HepG2 (cell line): Measurements from ENCODE around the gene NKD2.

ENCODE experiments used
- BRCA1 ChIP-seq: sonication (generic); formaldehyde crosslinking; IDR thresholded peaks from 2 replicates; pipeline ENCODE4 v1.4.0; 2020; ENCODE audit warnings: missing genetic modification reagents
- CTCF ChIP-seq: sonication (generic); formaldehyde crosslinking; IDR thresholded peaks from 2 replicates; pipeline ENCODE4 v1.5.0; 2020; ENCODE audit warnings: mild to moderate bottlenecking, missing genetic modification reagents, moderate library complexity
- ONECUT2 ChIP-seq: sonication (generic); formaldehyde crosslinking; IDR thresholded peaks from 2 replicates; pipeline ENCODE4 v1.4.0; 2020; ENCODE audit warnings: missing genetic modification reagents
- SIN3A ChIP-seq: IDR thresholded peaks from 2 replicates; pipeline ENCODE4 v1.6.1; 2011; ENCODE audit warnings: low read depth, mild to moderate bottlenecking, control low read depth, low read length, borderline replicate concordance

DNA sequence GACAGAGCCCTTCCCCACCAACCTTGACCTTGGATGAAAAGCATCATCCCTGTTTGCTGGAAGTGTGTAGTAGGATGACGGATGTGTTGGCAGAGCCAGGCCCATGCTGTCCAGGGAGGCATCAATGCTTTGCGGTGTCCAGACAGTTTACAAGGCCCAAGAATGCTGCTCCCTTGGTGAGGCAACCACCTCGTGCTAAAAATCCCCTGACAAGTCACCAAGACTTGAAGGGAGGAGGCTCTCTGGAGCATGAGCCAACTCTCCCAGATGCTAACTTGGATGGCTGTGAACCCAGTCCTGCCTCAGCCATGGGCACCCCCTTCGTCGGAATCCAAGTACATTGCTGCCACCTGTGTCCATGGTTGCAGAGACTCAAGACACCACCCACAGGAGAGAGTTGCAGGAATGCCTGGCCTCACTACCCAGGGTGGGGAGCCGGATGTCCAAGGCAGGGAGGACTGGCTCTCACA lies 9.5 kb upstream of the NKD2 start:
- no peak for TF ChIP-seq CTCF
- no peak for TF ChIP-seq ONECUT2 (CRISPR knock-in tag)
- no peak for TF ChIP-seq BRCA1 (CRISPR knock-in tag)
- TF ChIP-seq SIN3A = no peak
